SK-N-SH (cell line): ENCODE measurements around the gene C18orf32. TPM values are rescaled to one million over a fixed set of nuclear protein-coding genes. Genes with fewer than 3 reads are reported as not detected.

Experiments used
- CTCF ChIA-PET: fragments of 300-600, 350-600 bp; formaldehyde crosslinking; extraction: SDS; loops from one replicate; lab custom pipeline; 2021; lab: Yijun Ruan, JAX
- POLR2A ChIA-PET: fragments of 350-600 bp; sonication (Branson Sonifier 250); formaldehyde crosslinking; extraction: SDS; loops from one replicate; lab custom pipeline; 2020; ENCODE audit warnings: antibody characterized with exemption, inconsistent platforms; lab: Yijun Ruan, JAX
- DNase-seq: peaks from one replicate; pipeline ENCODE4 v3.0.0; 2012
- H2AFZ ChIP-seq: fragments of 200-600 bp; sonication (generic); 2 replicates; pipeline ENCODE4 v1.8.1; 2016; ENCODE audit warnings: antibody characterized with exemption, mild to moderate bottlenecking, low read depth
- H3F3A ChIP-seq: fragments of 200-600 bp; sonication (generic); replicated peaks from 2 replicates; pipeline ENCODE3; 2016; ENCODE audit warnings: antibody characterized with exemption, mild to moderate bottlenecking; ENCODE audit not compliant: insufficient read depth
- H3K27ac ChIP-seq, 2 experiments: fragments of 200-500 bp in 1 of 2; fragments of 200-600 bp in 1 of 2; sonication (Bioruptor generic) in 1 of 2; sonication (generic), shearing (Covaris generic) in 1 of 2; 2 replicates each; pipeline versions ENCODE4 v1.5.1 to v1.6.1; 2014 to 2016; ENCODE audit warnings: low read depth in 2 of 2, inconsistent platforms in 1 of 2, low read length in 1 of 2, mild to moderate bottlenecking in 1 of 2, mixed read lengths in 1 of 2
- H3K27me3 ChIP-seq: fragments of 200-600 bp; sonication (generic), shearing (Covaris generic); 2 replicates; pipeline ENCODE4 v1.6.1; 2016; ENCODE audit warnings: mixed run types; ENCODE audit not compliant: insufficient read depth
- H3K36me3 ChIP-seq, 2 experiments: fragments of 200-500 bp in 1 of 2; fragments of 200-600 bp in 1 of 2; sonication (Bioruptor generic) in 1 of 2; sonication (generic) in 1 of 2; replicated peaks in 1 of 2; 2 replicates each; pipeline versions ENCODE3 to v1.5.1; 2014 to 2016; ENCODE audit warnings: low read length in 1 of 2, mild to moderate bottlenecking in 1 of 2; ENCODE audit not compliant: insufficient read depth in 2 of 2, control insufficient read depth in 1 of 2
- H3K4me1 ChIP-seq, 2 experiments: fragments of 200-500 bp in 1 of 2; fragments of 200-600 bp in 1 of 2; sonication (Bioruptor generic) in 1 of 2; sonication (generic), shearing (Covaris generic) in 1 of 2; 2 replicates each; pipeline versions ENCODE4 v1.5.1 to v1.6.1; 2014 to 2016; ENCODE audit warnings: low read depth in 1 of 2, low read length in 1 of 2, mixed run types in 1 of 2; ENCODE audit not compliant: insufficient read depth in 2 of 2, control insufficient read depth in 1 of 2
- H3K4me2 ChIP-seq: fragments of 200-600 bp; sonication (generic), shearing (Covaris generic); 2 replicates; pipeline ENCODE4 v1.6.1; 2017; ENCODE audit warnings: mixed run types
- H3K4me3 ChIP-seq, 2 experiments: fragments of 200-500 bp in 1 of 2; fragments of 200-600 bp in 1 of 2; sonication (Bioruptor generic) in 1 of 2; sonication (generic), shearing (Covaris generic) in 1 of 2; 2 replicates each; pipeline versions ENCODE4 v1.5.1 to v1.8.1; 2014 to 2016; ENCODE audit warnings: low read depth in 2 of 2, inconsistent platforms in 1 of 2, low read length in 1 of 2, mild to moderate bottlenecking in 1 of 2, mixed read lengths in 1 of 2, moderate library complexity in 1 of 2
- H3K79me2 ChIP-seq: fragments of 200-600 bp; sonication (generic); 2 replicates; pipeline ENCODE4 v1.8.1; 2017; ENCODE audit warnings: mild to moderate bottlenecking; ENCODE audit not compliant: insufficient read depth
- H3K9ac ChIP-seq: fragments of 200-600 bp; sonication (generic); 2 replicates; pipeline ENCODE4 v1.6.1; 2017; ENCODE audit warnings: mixed run types
- H3K9me2 ChIP-seq: fragments of 200-600 bp; sonication (generic); 2 replicates; pipeline ENCODE4 v1.6.1; 2017; ENCODE audit warnings: mixed run types
- H3K9me3 ChIP-seq: fragments of 200-600 bp; sonication (generic); 2 replicates; pipeline ENCODE4 v1.6.1; 2017; ENCODE audit warnings: mixed run types, mild to moderate bottlenecking, moderate library complexity
- H4K20me1 ChIP-seq: fragments of 200-600 bp; sonication (generic); 2 replicates; pipeline ENCODE4 v1.6.1; 2017; ENCODE audit warnings: mild to moderate bottlenecking, mixed run types; ENCODE audit not compliant: insufficient read depth
- CTCF ChIP-seq: fragments of 200-600 bp; sonication (generic); IDR thresholded peaks from 2 replicates; pipeline ENCODE4 v1.6.1; 2017; ENCODE audit warnings: antibody characterized with exemption, mild to moderate bottlenecking, moderate library complexity
- FOXJ3 ChIP-seq: sonication (generic); formaldehyde crosslinking; IDR thresholded peaks from 2 replicates; pipeline ENCODE4 v1.5.1; 2020; ENCODE audit warnings: mild to moderate bottlenecking, missing genetic modification reagents
- GABPA ChIP-seq: IDR thresholded peaks from 2 replicates; pipeline ENCODE4 v1.4.0; 2012; ENCODE audit warnings: low read depth, mild to moderate bottlenecking
- JUND ChIP-seq: IDR thresholded peaks from 2 replicates; pipeline ENCODE4 v1.4.0; 2012
- MEF2A ChIP-seq: IDR thresholded peaks from 2 replicates; pipeline ENCODE4 v1.4.0; 2012; ENCODE audit warnings: low read depth, borderline replicate concordance
- MXI1 ChIP-seq: IDR thresholded peaks from 2 replicates; pipeline ENCODE4 v1.6.1; 2012; ENCODE audit warnings: mild to moderate bottlenecking, low read depth, low read length, improper control_type of control experiment
- NFIC ChIP-seq: IDR thresholded peaks from 2 replicates; pipeline ENCODE4 v1.4.0; 2012; ENCODE audit warnings: borderline replicate concordance
- NRF1 ChIP-seq: IDR thresholded peaks from 2 replicates; pipeline ENCODE4 v1.6.1; 2012; ENCODE audit warnings: low read depth, mild to moderate bottlenecking, low read length
- POLR2AphosphoS5 ChIP-seq: IDR thresholded peaks from 2 replicates; pipeline ENCODE4 v1.6.1; 2012; ENCODE audit warnings: low read depth, low read length
- RFX5 ChIP-seq: IDR thresholded peaks from 2 replicates; pipeline ENCODE4 v1.6.1; 2012; ENCODE audit warnings: mild to moderate bottlenecking, improper control_type of control experiment, low read length
- RXRA ChIP-seq: IDR thresholded peaks from 2 replicates; pipeline ENCODE4 v1.4.0; 2012; ENCODE audit warnings: low read depth, mild to moderate bottlenecking, borderline replicate concordance
- SIN3A ChIP-seq: IDR thresholded peaks from 2 replicates; pipeline ENCODE4 v1.6.1; 2012; ENCODE audit warnings: low read depth, mild to moderate bottlenecking, low read length, moderate library complexity, borderline replicate concordance
- SMC3 ChIP-seq: IDR thresholded peaks from 2 replicates; pipeline ENCODE4 v1.6.1; 2012; ENCODE audit warnings: low read depth, low read length, improper control_type of control experiment
- TAF1 ChIP-seq: IDR thresholded peaks from 2 replicates; pipeline ENCODE4 v1.6.1; 2012; ENCODE audit warnings: low read depth, mild to moderate bottlenecking, low read length, moderate library complexity, borderline replicate concordance
- TEAD4 ChIP-seq: IDR thresholded peaks from 2 replicates; pipeline ENCODE4 v1.4.0; 2012; ENCODE audit warnings: mild to moderate bottlenecking, borderline replicate concordance; ENCODE audit not compliant: insufficient read depth
- YY1 ChIP-seq: IDR thresholded peaks from 2 replicates; pipeline ENCODE4 v1.4.0; 2012; ENCODE audit warnings: low read depth, mild to moderate bottlenecking
- WGBS: methylation state at CpG from one replicate; pipeline ENCODE4 v1.1.6; 2017; ENCODE audit warnings: low lambda C conversion rate; 5-methylcytosine and 5-hydroxymethylcytosine counted together
- polyA plus RNA-seq, 3 experiments: library from polyadenylated mRNA; depleted of rRNA; stranded (reverse); fragments of >200 nt; gene quantifications; 2 replicates each; pipeline ENCODE4 v1.2.3, GENCODE V29; 2012
- TF ChIP-seq, protein P1 (sequence below): fragments of 150-350 bp; IDR thresholded peaks from 2 replicates; pipeline ENCODE4 v1.6.1; 2016; ENCODE audit warnings: mild to moderate bottlenecking, low read depth, low read length
- TF ChIP-seq, protein P2 (sequence below): IDR thresholded peaks from 2 replicates; pipeline ENCODE4; 2012
- TF ChIP-seq, protein P3 (sequence below): IDR thresholded peaks from 2 replicates; pipeline ENCODE4 v1.4.0; 2012; ENCODE audit warnings: low read depth
- TF ChIP-seq, protein P4 (sequence below): fragments of 150-350 bp; IDR thresholded peaks from 2 replicates; pipeline ENCODE4 v1.6.1; 2017; ENCODE audit warnings: antibody characterized with exemption, low read length, low read depth, borderline replicate concordance
- TF ChIP-seq, protein P5 (sequence below): IDR thresholded peaks from 2 replicates; pipeline ENCODE4 v1.4.0; 2012; ENCODE audit warnings: low read depth, borderline replicate concordance

The C18orf32 gene
- polyA plus RNA-seq, 1 of the 3 experiments (the other 2 are of a cell fraction), result 29.4 TPM

DNA sequence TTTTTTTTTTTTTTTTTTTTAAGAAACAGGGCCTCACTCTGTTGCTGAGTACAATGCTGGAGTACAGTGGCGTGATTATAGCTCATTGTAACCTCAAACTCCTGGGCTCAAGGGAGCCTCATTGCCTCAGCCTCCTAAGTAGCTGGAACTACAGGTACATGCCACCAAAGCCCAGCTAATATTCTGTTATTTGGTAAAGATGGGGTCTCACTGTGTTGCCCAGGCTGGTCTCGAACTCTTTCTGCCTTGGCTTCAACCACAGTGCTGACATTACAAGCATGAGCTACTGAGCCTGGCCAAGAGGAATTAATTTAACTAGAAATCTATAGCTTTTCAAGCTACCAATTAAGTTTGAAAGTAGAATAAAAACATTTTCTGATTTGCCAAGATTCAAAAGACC lies 54.4 kb downstream of the C18orf32 start:
- WGBS, result 100% methylated on average over 2 of the region's 2 CpGs
- Histone ChIP-seq H4K20me1 (no peaks in the 10 kb centered on the region), H2AFZ (no peak overlapping the region), H3K9me2 (no peaks in the 10 kb centered on the region), H3K4me1 (peaks cover 0 to 3% of the 10 kb centered on the region in 2 experiments; a peak in 1 of 4 replicates), H3K9me3 (no peaks in the 10 kb centered on the region), H3K27ac (no peak overlapping the region), H3F3A (peaks cover 3% of the 10 kb centered on the region), H3K79me2 (peaks cover 31% of the 10 kb centered on the region), H3K27me3 (no peaks in the 10 kb centered on the region), H3K36me3 (peaks cover 4 to 8% of the 10 kb centered on the region in 2 experiments), H3K9ac (no peak overlapping the region), H3K4me3 (no peak overlapping the region), H3K4me2 (no peak overlapping the region)
- CTCF ChIA-PET, result interaction anchor here (0.6 to 1.7 kb wide), 4 partner anchors 11 to 769 kb away, joined by 3 to 6 read pairs (median 3); no protein-coding TSS in a partner anchor
- DNase-seq, result no peak
- POLR2A ChIA-PET, result interaction anchor here (0.5 kb wide), 1 partner anchor 66 kb away, joined by 3 read pairs; no protein-coding TSS in a partner anchor
- TF ChIP-seq MEF2A, result no peak
- no peak for TF ChIP-seq RFX5
- TF ChIP-seq, protein P1, sequence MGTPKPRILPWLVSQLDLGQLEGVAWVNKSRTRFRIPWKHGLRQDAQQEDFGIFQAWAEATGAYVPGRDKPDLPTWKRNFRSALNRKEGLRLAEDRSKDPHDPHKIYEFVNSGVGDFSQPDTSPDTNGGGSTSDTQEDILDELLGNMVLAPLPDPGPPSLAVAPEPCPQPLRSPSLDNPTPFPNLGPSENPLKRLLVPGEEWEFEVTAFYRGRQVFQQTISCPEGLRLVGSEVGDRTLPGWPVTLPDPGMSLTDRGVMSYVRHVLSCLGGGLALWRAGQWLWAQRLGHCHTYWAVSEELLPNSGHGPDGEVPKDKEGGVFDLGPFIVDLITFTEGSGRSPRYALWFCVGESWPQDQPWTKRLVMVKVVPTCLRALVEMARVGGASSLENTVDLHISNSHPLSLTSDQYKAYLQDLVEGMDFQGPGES, result no peak
- TF ChIP-seq, protein P2, sequence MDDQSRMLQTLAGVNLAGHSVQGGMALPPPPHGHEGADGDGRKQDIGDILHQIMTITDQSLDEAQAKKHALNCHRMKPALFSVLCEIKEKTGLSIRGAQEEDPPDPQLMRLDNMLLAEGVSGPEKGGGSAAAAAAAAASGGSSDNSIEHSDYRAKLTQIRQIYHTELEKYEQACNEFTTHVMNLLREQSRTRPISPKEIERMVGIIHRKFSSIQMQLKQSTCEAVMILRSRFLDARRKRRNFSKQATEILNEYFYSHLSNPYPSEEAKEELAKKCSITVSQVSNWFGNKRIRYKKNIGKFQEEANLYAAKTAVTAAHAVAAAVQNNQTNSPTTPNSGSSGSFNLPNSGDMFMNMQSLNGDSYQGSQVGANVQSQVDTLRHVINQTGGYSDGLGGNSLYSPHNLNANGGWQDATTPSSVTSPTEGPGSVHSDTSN, result no peak
- no peak for TF ChIP-seq TEAD4
- TF ChIP-seq MXI1, result no peak

DNA sequence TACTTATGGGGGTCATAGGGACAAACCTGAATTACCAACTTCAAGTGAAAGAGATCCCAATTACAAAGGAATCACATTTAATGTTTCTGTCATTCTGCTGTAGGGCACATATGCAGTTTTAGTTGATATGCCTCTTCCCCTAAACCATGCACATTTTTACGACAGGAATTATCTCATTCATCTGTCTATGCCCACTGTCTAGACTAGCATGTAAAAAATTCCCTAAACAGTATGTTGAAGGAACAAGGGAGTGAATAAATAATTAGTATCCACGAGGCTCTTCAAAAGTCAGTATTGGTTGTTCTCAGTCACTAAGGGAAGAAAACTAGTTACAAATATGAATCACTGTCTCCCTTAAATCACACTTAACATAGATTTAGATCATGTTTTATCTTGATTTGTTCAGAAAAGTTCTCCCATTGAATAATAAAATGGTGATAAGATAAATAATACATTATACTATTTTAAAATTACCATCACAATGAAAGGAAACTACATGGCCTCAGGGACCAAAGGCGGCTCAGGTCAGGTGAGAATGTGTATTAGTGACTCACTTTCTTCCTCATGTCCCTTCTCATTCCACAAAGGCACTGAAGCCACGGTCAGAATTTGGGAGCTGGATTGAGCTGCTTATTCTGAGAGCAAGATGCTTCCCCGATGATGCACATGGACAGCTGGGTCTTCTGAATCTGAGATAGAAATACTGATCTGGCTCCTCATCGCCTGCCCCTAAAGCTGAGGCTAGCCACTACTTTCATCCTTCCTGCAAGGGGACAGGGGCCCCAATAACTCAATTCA lies 55.7 kb downstream of the C18orf32 start:
- Histone ChIP-seq H3K79me2 (peaks cover 25% of the 10 kb centered on the region), H3K27ac (peak overlapping the region in 1 of 2 experiments; percentile 3; a peak in 2 of 4 replicates), H3K27me3 (no peaks in the 10 kb centered on the region), H3F3A (peaks cover 3% of the 10 kb centered on the region), H3K9me2 (no peaks in the 10 kb centered on the region), H2AFZ (no peak overlapping the region), H3K9me3 (no peaks in the 10 kb centered on the region), H3K4me3 (no peak overlapping the region), H3K9ac (no peak overlapping the region), H3K4me2 (no peak overlapping the region), H4K20me1 (no peaks in the 10 kb centered on the region), H3K36me3 (peaks cover 8% of the 10 kb centered on the region in 2 experiments), H3K4me1 (peaks cover 0 to 3% of the 10 kb centered on the region in 2 experiments; a peak in 1 of 4 replicates)
- ChIA-PET CTCF (interaction anchor here (0.9 to 1.7 kb wide), 2 partner anchors 8 to 13 kb away, joined by 4 to 6 read pairs; no protein-coding TSS in a partner anchor), POLR2A (no interaction called here)
- WGBS, result 70% methylated on average over 6 of the region's 6 CpGs
- DNase-seq, result no peak
- TF ChIP-seq TAF1, result no peak
- TF ChIP-seq, protein P3, sequence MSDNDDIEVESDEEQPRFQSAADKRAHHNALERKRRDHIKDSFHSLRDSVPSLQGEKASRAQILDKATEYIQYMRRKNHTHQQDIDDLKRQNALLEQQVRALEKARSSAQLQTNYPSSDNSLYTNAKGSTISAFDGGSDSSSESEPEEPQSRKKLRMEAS, result no peak
- TF ChIP-seq MXI1, result no peak
- TF ChIP-seq, protein P4, sequence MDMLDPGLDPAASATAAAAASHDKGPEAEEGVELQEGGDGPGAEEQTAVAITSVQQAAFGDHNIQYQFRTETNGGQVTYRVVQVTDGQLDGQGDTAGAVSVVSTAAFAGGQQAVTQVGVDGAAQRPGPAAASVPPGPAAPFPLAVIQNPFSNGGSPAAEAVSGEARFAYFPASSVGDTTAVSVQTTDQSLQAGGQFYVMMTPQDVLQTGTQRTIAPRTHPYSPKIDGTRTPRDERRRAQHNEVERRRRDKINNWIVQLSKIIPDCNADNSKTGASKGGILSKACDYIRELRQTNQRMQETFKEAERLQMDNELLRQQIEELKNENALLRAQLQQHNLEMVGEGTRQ, result no peak
- TF ChIP-seq, protein P5, sequence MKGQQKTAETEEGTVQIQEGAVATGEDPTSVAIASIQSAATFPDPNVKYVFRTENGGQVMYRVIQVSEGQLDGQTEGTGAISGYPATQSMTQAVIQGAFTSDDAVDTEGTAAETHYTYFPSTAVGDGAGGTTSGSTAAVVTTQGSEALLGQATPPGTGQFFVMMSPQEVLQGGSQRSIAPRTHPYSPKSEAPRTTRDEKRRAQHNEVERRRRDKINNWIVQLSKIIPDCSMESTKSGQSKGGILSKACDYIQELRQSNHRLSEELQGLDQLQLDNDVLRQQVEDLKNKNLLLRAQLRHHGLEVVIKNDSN, result no peak
- TF ChIP-seq RXRA, result no peak
- TF ChIP-seq GABPA, result no peak
- TF ChIP-seq CTCF, result no peak
- no peak for TF ChIP-seq YY1
- TF ChIP-seq NFIC, result no peak
- TF ChIP-seq SMC3, result no peak
- no peak for TF ChIP-seq POLR2AphosphoS5
- TF ChIP-seq JUND, result no peak
- no peak for TF ChIP-seq RFX5
- TF ChIP-seq FOXJ3 (CRISPR knock-in tag), result no peak
- TF ChIP-seq SIN3A, result no peak
- TF ChIP-seq NRF1, result no peak
